HG03196 (cell line): ENCODE data around the gene FBLN2.

Experiments
- ATAC-seq: cut with Tn5 transposase; IDR thresholded peaks from one replicate; pipeline ENCODE4 v1.9.1; 2021; ENCODE audit not compliant: unreplicated experiment

Gene FBLN2

DNA sequence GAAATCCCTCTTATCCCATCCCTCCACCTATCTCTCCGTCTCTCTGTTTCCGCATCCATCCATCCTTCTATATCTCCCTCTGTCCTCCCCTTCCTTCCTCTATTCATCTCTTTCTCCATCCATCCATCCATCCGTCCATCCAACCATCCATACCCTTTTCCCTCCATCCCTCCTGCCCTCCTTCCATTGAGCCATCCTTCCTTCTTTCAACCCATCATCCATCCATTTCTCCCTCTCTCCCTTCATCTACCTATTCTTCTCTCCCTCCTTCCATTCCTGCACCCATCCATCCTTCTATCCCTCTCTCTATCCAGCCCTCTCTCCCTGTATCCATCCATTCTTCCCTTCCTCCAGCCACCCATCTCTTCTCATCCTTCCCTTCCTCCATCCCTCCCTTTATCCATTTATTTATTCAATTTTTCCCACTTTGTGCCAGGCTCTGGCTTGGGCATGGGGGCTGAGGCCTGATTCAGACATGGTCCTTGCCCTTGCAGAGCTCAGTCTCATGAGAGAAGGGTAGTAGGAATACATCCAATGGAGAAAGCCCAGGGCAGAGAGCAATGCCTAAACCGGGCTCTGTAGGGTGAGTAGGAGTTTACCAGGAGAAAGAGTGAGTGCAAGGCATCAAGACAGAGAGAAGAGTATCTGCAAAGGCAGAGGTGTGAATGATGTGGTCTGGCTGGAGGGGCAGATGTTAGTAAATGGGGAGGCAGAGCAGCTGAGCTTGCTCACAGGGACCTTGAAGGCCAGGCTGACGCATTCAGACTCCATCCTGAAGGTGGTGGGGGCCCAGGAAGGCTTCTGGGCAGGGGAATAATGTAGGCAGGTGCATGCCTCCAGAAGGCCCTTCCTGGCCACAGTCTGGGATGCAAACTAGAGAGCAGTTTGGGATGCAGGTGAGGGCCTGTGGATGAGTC, 19.5 kb upstream of the FBLN2 start:
- ATAC-seq = no peak

- no peak for ATAC-seq
These were observed 18.5 kb upstream of the FBLN2 start for GRCh38 chr3:13530241-13531009.

DNA sequence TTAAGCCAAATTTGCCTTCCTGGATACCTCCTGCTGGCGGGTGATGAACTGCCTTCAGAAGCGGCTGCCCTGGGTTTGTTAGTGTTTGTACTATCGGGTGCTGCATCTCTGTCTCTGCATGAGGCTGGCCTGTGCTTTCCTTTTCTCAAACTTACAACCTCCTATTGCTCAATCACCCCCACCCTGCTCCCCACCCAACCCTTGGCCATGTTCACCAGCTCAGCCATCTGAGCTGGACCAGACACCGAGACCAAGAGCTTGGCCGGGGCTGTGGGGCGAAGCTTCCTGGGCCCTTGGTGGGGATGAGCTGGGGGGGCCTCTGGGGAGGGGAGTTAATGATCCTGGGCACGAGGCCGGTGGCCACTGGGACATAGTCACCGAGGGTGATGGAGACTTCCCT, 16.8 kb upstream of the FBLN2 start:
- ATAC-seq = no peak

DNA sequence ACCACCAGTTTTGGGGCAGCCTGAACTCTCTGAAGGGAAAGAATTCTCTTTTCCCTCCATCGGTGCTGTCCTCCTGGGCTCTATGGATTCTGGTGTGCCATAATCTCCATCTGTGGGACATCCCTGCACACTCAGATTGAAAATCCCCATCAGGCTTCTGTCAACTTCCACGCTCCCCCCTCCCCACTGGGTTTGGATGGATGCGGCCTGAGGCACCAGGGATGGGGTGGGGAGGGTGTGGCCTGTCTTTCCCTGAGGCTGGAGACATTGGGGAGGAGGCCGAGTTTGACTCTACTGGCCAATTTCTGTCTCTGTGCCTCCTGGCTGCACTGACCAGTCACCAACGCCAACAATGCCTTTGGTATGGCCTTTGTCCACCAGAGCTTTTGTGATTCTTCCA, 16.3 kb upstream of the FBLN2 start:
- ATAC-seq = no peak

DNA sequence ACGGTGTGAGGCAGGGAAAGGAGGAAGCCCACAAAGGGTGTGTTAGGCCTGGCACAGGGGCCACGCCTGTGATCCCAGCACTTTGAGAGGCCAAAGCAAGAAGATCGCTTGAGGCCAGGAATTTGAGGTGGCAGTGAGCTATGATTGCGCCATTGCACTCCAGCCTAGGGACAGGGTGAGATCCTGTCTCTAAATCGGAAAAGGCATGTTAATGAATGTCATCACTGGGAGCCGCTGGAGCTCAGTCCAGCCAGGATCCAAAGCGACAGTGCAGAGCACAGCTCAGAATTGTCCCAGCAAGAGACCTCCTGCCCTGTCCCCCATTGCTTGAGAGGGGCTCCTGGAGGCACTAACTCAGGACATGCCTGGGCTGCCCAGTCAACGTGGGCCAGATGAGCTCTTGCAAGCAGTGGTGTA, 15.0 kb upstream of the FBLN2 start:
- no peak for ATAC-seq

DNA sequence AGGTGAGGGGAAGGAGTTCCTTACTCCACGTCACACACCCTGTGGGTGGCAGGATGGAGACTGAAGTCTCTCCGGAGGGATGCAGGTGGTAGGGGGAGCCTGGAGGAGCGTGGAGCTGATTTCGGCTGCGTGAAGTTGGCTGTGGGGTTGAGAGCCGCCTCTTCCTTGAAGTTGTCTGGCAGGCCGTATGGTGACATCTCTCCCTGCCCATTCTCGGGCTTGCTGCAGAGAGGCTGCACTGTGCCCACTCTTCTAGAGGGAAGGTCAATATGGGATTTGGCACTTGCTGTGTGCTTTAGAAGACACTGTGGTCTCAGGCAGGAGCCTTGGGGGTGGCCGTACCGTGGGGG, 13.4 kb upstream of the FBLN2 start:
- ATAC-seq = no peak

DNA sequence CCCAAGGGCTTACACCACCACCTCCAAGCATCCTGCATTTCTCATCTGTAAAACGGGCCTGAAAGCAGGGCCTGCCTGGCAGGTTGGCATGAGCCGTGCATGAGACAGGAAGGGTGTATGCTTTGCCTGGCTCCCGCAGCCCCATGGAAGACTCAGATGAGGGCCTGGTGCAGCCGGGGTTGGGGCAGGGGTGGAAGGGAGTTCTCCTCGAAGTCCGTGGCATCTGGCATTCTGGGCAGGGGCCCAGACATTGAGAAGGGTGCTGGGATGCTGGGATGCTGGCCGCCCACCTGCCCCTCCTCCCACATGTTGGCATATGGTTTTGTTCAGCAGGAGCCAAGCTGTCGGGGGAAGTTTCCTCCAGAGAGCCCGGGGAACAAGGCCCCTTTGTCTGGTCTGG, 13.0 kb upstream of the FBLN2 start:
- no peak for ATAC-seq

- ATAC-seq = no peak
These were observed 12.5 kb upstream of the FBLN2 start for GRCh38 chr3:13536432-13536831.

- no peak for ATAC-seq
These were observed 12.1 kb upstream of the FBLN2 start for GRCh38 chr3:13536832-13537231.

DNA sequence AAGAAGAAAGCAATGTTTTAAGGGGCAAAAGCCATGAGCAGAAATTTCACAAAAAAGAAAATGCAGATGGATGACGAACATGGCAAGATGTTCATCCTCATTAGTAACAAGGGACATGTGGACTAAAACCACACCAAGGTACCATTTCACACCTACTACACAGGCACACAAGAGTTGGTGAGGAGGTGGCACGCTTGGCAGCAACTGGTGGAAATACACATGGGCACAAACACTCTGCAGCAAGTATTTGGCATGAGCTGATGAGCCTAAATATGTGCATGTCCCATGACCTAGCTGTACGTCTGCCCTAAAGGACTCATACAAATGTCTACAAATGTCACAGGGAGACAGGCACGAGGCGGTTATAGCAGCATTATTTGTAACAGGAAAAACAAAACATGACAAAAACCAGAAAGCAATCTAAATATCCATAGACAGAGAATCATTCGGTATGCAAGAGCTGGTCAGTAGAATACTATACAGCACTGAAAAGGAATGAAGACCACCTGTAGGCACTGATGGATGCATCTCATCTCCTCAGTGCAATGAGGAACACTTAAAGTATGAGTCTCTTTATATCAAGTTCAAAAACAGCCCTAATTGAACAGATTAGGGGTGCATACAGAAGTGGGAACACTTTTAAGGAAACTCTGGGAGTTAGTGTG, 11.5 kb upstream of the FBLN2 start:
- ATAC-seq = no peak

DNA sequence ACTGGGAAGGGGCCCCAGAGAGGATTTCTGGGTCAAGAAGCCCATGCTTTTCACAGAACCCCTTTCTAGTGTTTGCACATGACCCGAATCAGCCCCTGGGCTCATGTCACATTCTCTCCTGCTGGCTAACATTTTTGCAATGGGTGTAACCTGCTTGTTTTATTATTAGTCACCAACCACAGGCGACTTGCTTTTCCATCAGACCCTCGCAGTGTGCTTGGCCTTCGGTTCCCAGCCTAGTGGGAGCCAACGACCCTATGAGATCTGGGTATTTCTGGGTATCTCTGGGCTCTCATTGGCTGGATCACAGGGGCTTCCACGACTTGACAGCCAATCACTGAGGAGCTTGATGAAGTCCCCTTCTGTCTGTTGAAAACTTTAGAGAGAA, 11.0 kb upstream of the FBLN2 start:
- no peak for ATAC-seq

- no peak for ATAC-seq
These were observed 10.2 kb upstream of the FBLN2 start for GRCh38 chr3:13538520-13539291.

DNA sequence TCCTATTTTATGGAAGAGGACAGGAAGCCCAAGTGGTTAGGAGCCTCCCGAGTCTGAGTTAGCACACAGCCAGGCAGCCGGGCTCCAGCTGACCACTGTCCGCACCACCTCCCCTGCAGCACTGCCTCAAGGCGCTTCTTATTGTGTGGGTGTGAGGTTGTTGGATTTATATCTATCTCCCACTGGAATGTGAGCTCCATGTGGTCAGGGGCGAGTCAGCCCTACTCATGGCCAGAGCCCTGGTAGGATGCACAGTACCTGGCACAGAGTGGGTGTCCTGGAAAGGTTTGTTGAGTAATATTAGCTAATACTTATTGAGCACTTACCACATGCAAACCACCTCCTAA, 9.7 kb upstream of the FBLN2 start:
- no peak for ATAC-seq

- no peak for ATAC-seq
These were observed 9.3 kb upstream of the FBLN2 start for GRCh38 chr3:13539671-13540070.

GRCh38 chr3:13540297-13540995, 8.5 kb upstream of the FBLN2 start:
- ATAC-seq = no peak

DNA sequence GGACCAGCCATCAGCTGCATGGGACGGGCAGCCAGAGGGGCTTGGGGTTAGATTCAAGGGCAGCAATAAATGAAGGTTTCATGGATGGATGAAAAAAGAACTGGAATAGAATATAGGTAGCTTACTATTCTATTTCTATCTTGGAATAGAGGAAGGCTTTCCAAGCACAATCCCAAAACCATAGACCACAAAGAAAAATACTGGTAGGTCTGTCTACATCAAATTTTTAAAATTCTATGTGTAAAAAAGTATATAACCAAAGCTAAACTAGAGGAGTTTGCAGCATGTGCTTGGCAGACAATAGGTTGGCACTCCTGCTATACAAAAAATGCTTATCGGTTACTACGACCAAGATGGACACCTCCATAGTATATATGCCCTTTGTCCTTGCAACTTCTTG, 7.2 kb upstream of the FBLN2 start:
- ATAC-seq = no peak

DNA sequence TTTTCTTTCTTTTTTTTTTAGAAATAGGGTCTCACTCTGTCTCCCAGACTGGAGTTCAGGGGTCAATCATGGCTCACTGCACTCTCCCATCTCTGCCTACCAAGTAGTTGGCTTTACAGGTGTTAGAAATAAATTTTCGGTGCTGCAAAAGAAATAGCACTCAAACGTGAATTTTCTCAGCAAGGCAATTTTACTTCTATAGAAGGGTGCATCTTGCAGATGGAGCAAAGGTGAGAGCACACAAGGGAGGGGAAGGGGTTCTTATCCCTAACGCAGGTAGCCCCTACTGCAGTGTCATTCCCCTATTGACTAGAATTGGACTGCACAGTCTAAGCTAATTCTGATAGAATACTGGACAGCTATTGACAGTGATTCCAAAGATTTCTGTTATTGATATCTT, 6.8 kb upstream of the FBLN2 start:
- no peak for ATAC-seq

- no peak for ATAC-seq
These were observed 5.7 kb upstream of the FBLN2 start for GRCh38 chr3:13543253-13543652.

DNA sequence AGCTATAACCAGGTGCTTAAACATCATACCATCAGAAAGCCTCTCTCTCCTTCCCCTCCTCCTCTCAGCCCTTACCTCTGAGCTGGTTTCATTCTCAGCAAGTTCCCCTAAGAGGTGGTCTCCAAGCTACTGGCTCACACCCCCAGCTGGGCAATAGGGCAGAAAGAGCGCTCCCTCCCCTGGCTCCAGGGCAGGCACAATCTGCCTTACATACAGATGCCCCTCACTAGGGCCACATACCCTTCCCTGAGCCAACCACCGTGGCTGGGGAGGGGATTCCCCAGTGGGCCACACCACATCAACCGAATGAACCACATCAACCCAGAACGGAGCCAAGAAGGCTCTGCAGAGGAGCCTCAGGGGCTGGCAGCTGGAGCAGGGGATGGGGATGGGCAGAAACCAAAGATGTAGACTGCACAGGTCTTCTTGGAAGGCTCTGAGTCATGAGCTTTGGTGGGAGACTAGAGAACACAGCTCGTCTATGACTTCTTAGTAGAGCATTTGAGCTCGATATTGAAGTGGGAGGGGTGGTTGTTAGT, 4.6 kb upstream of the FBLN2 start:
- ATAC-seq = no peak

DNA sequence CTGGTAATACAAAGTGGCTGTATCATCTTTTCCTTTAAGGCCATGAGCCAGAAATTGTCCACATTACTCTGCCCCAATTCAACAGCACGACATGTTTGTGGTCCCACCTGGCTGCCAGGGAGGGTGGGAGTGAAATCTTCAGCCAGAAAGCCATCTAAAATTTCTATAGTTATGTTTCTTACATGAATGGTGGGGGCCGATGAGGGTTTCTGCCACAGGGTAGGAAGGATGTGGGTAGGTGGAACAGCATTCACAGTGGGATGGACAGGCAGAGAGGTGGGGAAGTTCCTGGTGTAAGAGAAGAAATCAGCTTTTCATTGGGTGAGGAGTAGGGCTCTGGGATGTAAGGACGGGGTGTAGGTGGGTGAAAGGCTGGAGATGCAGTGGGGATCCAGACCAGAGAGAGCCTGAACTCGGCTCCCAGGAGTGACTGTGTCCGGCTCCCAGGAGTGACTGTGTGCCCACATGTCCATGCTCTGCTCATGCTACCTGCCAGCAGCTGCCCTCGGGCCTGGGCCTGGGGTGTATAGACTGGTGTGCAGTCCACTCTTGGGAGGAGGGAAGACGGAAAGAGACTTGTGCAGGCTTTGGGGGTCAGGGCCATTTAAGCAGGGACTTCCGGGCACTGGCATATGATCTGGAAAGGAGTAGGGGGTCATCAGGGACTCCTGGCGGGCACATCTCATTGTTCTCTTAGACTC, 3.8 kb upstream of the FBLN2 start:
- no peak for ATAC-seq
